Stimulated activated CD4-positive, alpha-beta T cell treated with anti-CD3 and anti-CD28 coated beads, Interleukin-2, amount 100 ng/mL, for 4 hours (primary cell): ENCODE results near the gene ADD1.

Experiments
- DNase-seq: peaks from one replicate; pipeline ENCODE4 v3.0.0-alpha.2; 2020; ENCODE audit warnings: low read depth

The ADD1 gene

GRCh38 chr4:2963966-2964471 lies 120.4 kb downstream of the ADD1 start:
- no peak for DNase-seq

- DNase-seq = no peak
Measured at GRCh38 chr4:2964706-2965258, 121.1 kb downstream of the ADD1 start.

- DNase-seq = no peak
Measured at GRCh38 chr4:2965262-2965661, 121.6 kb downstream of the ADD1 start.

- DNase-seq = no peak
Measured at GRCh38 chr4:2968381-2968780, 124.7 kb downstream of the ADD1 start.

- DNase-seq = no peak
Measured at GRCh38 chr4:2971275-2971674, 127.6 kb downstream of the ADD1 start.

GRCh38 chr4:2977211-2978088 lies 133.8 kb downstream of the ADD1 start:
- no peak for DNase-seq
